HEK293T (cell line): Measurements from ENCODE around the gene HIC1.

Experiments used
- CTCF ChIA-PET: fragments of 350-600 bp; formaldehyde crosslinking; extraction: SDS; loops from one replicate; lab custom pipeline; 2021; ENCODE audit warnings: antibody characterized with exemption, inconsistent platforms; lab: Yijun Ruan, JAX
- POLR2A ChIA-PET: fragments of 350-600 bp; formaldehyde crosslinking; extraction: SDS; loops from one replicate; lab custom pipeline; 2020; ENCODE audit warnings: antibody characterized with exemption, inconsistent platforms; lab: Yijun Ruan, JAX
- DNase-seq: peaks from one replicate; pipeline ENCODE4 v3.0.0; 2012; ENCODE audit warnings: mixed read lengths; ENCODE audit errors: extremely low spot score
- ARNT ChIP-seq: fragments of 450-650 bp; IDR thresholded peaks from 2 replicates; pipeline ENCODE4 v1.6.1; 2017; ENCODE audit warnings: mild to moderate bottlenecking
- BHLHE40 ChIP-seq: fragments of 450-650 bp; IDR thresholded peaks from 2 replicates; pipeline ENCODE4 v1.6.1; 2016; ENCODE audit warnings: mild to moderate bottlenecking, moderate library complexity, borderline replicate concordance
- CTBP1 ChIP-seq: fragments of 450-650 bp; IDR thresholded peaks from 2 replicates; pipeline ENCODE4 v1.6.1; 2016; ENCODE audit warnings: borderline replicate concordance
- ELF4 ChIP-seq: fragments of 450-650 bp; IDR thresholded peaks from 2 replicates; pipeline ENCODE4 v1.6.1; 2017; ENCODE audit warnings: antibody characterized with exemption
- FOXA1 ChIP-seq: fragments of 450-650 bp; IDR thresholded peaks from 2 replicates; pipeline ENCODE4 v1.6.1; 2016; ENCODE audit warnings: mild to moderate bottlenecking
- FOXK2 ChIP-seq: fragments of 450-650 bp; IDR thresholded peaks from 2 replicates; pipeline ENCODE4 v1.6.1; 2016; ENCODE audit warnings: mild to moderate bottlenecking
- FOXM1 ChIP-seq: fragments of 450-650 bp; IDR thresholded peaks from 2 replicates; pipeline ENCODE4 v1.6.1; 2017; ENCODE audit warnings: mild to moderate bottlenecking, borderline replicate concordance
- HDGF ChIP-seq: fragments of 450-650 bp; IDR thresholded peaks from 2 replicates; pipeline ENCODE4 v1.6.1; 2017; ENCODE audit warnings: antibody characterized with exemption, borderline replicate concordance
- L3MBTL2 ChIP-seq: fragments of 450-650 bp; conservative IDR thresholded peaks from 2 replicates; pipeline ENCODE4 v1.6.1; 2016; ENCODE audit warnings: mild to moderate bottlenecking
- LEF1 ChIP-seq: fragments of 450-650 bp; IDR thresholded peaks from 2 replicates; pipeline ENCODE4 v1.6.1; 2017; ENCODE audit warnings: mild to moderate bottlenecking, borderline replicate concordance
- NFRKB ChIP-seq: fragments of 450-650 bp; IDR thresholded peaks from 2 replicates; pipeline ENCODE4 v1.6.1; 2016; ENCODE audit warnings: mild to moderate bottlenecking, moderate library complexity
- SP1 ChIP-seq: fragments of 450-650 bp; IDR thresholded peaks from 2 replicates; pipeline ENCODE4 v1.6.1; 2017
- SUZ12 ChIP-seq: fragments of 450-650 bp; IDR thresholded peaks from 2 replicates; pipeline ENCODE4 v1.6.1; 2016; ENCODE audit warnings: mild to moderate bottlenecking
- TARDBP ChIP-seq: fragments of 450-650 bp; IDR thresholded peaks from 2 replicates; pipeline ENCODE4 v1.6.1; 2016
- ZNF384 ChIP-seq: fragments of 450-650 bp; IDR thresholded peaks from 2 replicates; pipeline ENCODE4 v1.6.1; 2016
- TF ChIP-seq, protein P1 (sequence below): fragments of 450-650 bp; IDR thresholded peaks from 2 replicates; pipeline ENCODE4 v1.6.1; 2016

The HIC1 gene

DNA sequence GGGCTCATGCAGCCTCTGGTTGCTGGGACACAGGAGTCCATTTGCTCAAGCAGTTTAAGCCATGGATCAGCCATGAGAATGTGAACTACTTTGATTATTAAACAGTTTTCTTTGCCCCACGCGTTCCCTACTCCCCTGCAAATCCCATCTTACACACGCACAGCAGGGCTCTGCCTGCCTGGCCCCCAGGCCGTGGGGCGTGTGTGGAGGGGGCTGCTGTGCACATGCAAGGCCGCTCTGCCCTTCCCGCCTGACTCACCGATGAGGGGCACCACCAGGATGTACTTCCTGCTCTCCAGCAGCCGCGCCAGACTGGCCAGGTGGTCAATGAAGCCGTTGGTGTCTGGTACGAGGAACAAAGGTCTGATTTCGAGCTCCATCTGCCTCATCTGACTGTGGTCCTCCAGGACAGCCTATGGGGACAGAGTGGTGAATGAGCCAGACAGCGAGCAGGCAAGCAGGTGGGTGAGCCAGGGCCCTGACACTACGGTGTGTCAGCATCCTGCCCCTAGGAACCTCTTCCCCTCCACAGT lies 13.7 kb downstream of the HIC1 start:
- DNase-seq = no peak
- CTCF ChIA-PET = interaction anchor here (1.0 kb wide), 1 partner anchor 176 kb away, joined by 4 read pairs; no protein-coding TSS in a partner anchor
- TF ChIP-seq FOXA1 (no peak), ELF4 (no peak), L3MBTL2 (no peak), FOXK2 (no peak), CTBP1 (no peak), SUZ12 (no peak), SP1 (no peak), TARDBP (no peak), HDGF (no peak), NFRKB (no peak), FOXM1 (no peak), ARNT (no peak), BHLHE40 (no peak), LEF1 (no peak), ZNF384 (no peak)
- TF ChIP-seq, protein P1, sequence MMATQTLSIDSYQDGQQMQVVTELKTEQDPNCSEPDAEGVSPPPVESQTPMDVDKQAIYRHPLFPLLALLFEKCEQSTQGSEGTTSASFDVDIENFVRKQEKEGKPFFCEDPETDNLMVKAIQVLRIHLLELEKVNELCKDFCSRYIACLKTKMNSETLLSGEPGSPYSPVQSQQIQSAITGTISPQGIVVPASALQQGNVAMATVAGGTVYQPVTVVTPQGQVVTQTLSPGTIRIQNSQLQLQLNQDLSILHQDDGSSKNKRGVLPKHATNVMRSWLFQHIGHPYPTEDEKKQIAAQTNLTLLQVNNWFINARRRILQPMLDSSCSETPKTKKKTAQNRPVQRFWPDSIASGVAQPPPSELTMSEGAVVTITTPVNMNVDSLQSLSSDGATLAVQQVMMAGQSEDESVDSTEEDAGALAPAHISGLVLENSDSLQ = no peak
- POLR2A ChIA-PET = no interaction called here

GRCh38 chr17:2070241-2071023 lies 15.5 kb downstream of the HIC1 start:
- CTCF ChIA-PET = interaction anchor here (1.0 kb wide), 1 partner anchor 15 kb away, joined by 3 read pairs; no protein-coding TSS in a partner anchor
- POLR2A ChIA-PET = no interaction called here
- DNase-seq = no peak
- TF ChIP-seq ELF4 = no peak
- TF ChIP-seq L3MBTL2 = no peak
- TF ChIP-seq TARDBP = no peak
- no peak for TF ChIP-seq LEF1
- TF ChIP-seq CTBP1 = no peak
- TF ChIP-seq ARNT = no peak
- TF ChIP-seq SP1 = no peak

- DNase-seq = no peak
- TF ChIP-seq BHLHE40 = no peak
- TF ChIP-seq FOXA1 = no peak
- TF ChIP-seq CTBP1 = no peak
- TF ChIP-seq ZNF384 = no peak
- no peak for TF ChIP-seq TARDBP
- ChIA-PET CTCF (interaction anchor here (1.0 kb wide), 1 partner anchor 16 kb away, joined by 3 read pairs; no protein-coding TSS in a partner anchor), POLR2A (no interaction called here)
Observed at GRCh38 chr17:2071024-2071385, 16.1 kb downstream of the HIC1 start.

GRCh38 chr17:2071455-2072281 lies 16.8 kb downstream of the HIC1 start:
- POLR2A ChIA-PET = no interaction called here
- DNase-seq = no peak
- CTCF ChIA-PET = interaction anchor here (1.0 kb wide), 1 partner anchor 16 kb away, joined by 3 read pairs; no protein-coding TSS in a partner anchor
- TF ChIP-seq NFRKB = no peak
- TF ChIP-seq ELF4 = no peak
- TF ChIP-seq CTBP1 = no peak
- no peak for TF ChIP-seq LEF1

DNA sequence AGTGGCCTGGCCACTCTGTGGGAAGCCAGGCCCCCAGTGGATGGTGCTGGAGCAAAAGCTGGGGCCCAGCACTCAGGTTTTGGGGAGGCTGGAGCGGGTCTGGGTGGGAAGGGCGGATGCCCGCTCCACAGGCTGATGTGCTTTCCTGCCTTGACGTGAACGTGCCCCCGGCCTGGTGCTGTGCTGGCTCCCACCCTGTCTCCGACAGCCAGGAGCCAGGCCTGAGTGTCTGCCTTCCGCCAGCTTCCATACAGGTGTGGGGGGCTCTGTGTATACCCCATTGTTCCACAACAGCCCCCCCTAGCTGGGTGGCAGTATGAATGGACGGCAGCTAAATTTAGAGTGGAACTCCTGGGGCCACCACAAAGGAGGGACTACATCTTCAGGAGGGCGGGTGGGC lies 20.0 kb downstream of the HIC1 start:
- CTCF ChIA-PET = no interaction called here
- TF ChIP-seq CTBP1 = no peak
- TF ChIP-seq LEF1 = no peak
- no peak for TF ChIP-seq FOXK2
- no peak for TF ChIP-seq SUZ12
- TF ChIP-seq HDGF = no peak
- TF ChIP-seq, protein P1 = no peak
- TF ChIP-seq FOXM1 = no peak
- no peak for TF ChIP-seq ARNT
- TF ChIP-seq TARDBP = no peak
- TF ChIP-seq ELF4 = no peak
- no peak for TF ChIP-seq SP1
- no peak for TF ChIP-seq ZNF384
- TF ChIP-seq L3MBTL2 = no peak
- no peak for TF ChIP-seq NFRKB
- TF ChIP-seq FOXA1 = no peak
- DNase-seq = no peak
- POLR2A ChIA-PET = no interaction called here

- ChIA-PET CTCF (interaction anchor here (0.7 kb wide), 1 partner anchor 11 kb away, joined by 4 read pairs; no protein-coding TSS in a partner anchor), POLR2A (interaction anchor here (0.9 kb wide), 1 partner anchor 260 kb away, joined by 3 read pairs; no protein-coding TSS in a partner anchor)
- DNase-seq = no peak
Observed at GRCh38 chr17:2075336-2076086, 20.6 kb downstream of the HIC1 start.

More at GRCh38 chr17:2075336-2076086, 20.6 kb downstream of the HIC1 start:
- TF ChIP-seq FOXK2 (no peak), L3MBTL2 (no peak), CTBP1 (no peak), ARNT (no peak), BHLHE40 (no peak), SP1 (no peak), LEF1 (no peak), ZNF384 (no peak), NFRKB (no peak), HDGF (no peak), FOXM1 (no peak), ELF4 (no peak), TARDBP (no peak), SUZ12 (no peak), FOXA1 (no peak)
- TF ChIP-seq, protein P1 = no peak
